GM18951 (cell line): ENCODE measurements around the gene ZNF792.
A peak's percentile ranks its signal among the peaks of the same experiment; 100 is the strongest.
"Not testable (repeated sequence)": the region's sequence is repeated elsewhere in the genome, so short reads cannot be mapped to it uniquely, and the experiment has no call there.

Experiments
- POLR2A ChIP-seq: IDR thresholded peaks from 4 replicates; pipeline ENCODE4 v1.6.1; 2011; ENCODE audit warnings: mild to moderate bottlenecking; ENCODE audit not compliant: insufficient read length, insufficient read depth; ENCODE audit errors: extremely low read depth
- in situ Hi-C: fragments of 300-500 bp; cut with MboI; formaldehyde crosslinking; loops from one replicate; pipeline ENCODE4 v1.12.0; 2022; ENCODE audit warnings: low sequenced_read_pairs, mixed read lengths, inconsistent platforms; ENCODE audit not compliant: unreplicated experiment

The ZNF792 gene

DNA sequence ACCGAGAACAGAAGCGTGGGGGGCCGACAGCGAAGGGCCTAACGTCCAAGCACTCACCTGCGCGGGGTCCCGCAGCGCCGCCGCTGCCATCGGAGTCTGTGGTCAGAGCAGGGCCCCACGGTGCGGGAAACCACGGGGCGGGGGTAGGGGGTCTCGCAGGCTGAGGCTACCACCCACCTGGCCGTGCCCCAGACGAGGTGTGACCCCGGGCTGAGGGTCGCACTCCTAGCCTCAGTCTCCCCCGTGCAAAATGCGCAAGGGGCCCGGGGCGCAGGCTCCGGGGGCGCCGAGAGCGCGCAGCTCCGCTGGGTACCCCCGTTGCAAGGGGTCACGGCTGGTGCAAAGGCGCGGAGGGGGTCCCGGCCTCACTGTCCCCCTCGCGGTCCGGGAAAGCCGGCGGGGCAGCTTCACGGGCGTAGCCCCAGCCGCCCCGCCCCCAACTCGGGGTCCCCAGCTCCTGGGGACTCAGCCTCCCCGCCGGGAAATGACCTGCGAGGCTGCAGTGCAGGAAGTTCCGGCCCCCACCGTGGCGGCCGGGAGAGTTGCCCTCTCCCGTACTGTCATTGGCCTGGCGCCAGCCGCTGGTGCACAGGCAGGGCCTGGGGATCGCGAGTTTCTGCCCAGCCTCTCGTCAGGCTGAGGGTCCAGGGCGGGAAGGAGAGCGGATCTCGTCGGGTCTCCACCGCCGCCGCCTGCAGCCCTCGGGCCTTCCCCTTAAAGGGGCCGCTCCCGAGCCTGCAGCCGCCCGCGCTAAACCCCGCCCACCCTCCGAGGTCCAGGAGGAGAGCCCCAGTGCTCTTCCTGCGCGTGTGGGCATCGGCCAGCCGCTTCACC lies at the start of gene ZNF792:
Gene ZNF792, minus strand, starts transcription at position 657 of the 834 bp plus-strand sequence. Its CDS starts 567 bp downstream, at position 90.
- in situ Hi-C loops, result no loop called here
- TF ChIP-seq POLR2A, result no peak

DNA sequence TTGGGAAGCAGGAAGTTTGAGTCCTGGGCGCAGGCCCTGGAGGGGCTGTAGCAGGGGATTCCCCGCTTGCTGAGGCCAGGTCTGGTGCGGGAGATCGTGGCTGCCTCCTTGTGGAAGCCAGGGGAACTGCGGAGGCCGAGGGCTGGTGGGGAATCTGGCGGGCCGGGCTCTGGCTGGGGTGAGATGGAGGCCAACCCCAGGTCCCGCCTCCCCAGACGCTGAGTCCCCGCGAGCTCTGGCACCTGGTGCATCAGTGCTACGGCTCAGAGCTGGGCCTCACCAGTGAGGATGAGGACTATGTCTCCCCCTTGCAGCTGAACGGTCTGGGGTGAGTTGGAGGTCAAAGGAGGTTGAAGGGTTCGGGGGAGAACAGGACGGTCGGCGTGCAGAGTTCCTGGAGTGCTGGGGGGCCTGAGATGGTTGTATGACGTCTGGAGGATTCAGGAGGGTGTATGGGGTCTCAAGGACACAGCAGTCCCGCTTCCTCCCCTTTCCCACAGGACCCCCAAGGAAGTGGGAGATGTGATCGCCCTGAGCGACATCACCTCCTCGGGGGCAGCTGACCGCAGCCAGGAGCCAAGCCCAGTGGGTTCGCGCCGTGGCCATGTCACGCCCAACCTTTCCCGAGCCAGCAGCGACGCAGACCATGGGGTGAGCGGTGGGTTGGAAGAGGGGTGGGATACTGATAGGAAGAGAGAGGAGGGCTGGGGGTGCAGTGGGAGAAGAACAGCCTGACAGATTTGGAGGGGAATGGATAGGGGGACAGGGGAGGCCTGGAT lies 49.2 kb upstream of the ZNF792 start:
- TF ChIP-seq POLR2A, result peak; percentile 34
- in situ Hi-C loops, result no loop called here

DNA sequence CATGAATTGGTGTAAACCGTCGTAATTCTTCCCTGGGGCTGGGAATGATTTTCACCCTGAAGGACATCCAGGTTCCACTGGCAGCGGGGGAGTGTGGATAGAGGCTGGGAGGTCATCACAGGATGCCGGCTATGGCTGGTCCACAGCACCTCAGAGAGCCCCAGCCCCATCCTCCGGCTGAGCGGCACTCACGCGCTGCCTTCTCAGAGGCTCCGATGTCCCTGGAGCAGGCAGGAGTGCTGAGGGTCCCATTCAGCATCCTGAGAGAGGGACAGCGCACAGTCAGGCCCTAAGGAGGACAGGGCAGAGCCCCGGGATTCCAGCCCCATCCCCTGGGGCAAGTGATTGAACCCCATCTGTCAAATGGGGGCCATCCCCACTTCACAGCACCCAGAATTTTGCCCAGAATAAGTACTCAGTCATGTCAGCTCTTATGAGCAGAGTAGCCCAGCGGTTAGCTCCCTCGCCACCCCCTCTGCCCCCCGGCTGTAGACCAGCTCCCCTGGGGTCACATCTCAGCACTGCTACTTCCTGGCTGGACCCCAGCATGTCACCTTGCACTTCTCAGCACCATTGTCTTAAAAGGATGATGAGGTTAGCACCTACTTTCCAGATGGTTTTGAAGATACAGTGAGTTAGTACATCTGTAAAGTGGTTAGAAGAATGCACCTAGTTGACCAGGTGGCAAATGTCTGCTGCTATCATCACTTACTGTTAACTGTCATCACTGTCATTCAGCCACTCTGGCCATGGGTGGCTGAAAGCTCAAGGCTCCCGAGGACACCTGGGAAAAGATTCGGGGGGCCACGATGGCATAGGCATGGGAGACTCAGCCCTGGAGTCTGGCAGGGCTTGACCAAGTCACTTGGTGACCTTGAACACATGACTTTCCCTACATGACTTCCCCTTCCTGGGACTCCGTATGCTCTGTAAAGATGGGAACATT lies 48.0 kb upstream of the ZNF792 start:
- in situ Hi-C loops, result no loop called here
- TF ChIP-seq POLR2A, result no peak

DNA sequence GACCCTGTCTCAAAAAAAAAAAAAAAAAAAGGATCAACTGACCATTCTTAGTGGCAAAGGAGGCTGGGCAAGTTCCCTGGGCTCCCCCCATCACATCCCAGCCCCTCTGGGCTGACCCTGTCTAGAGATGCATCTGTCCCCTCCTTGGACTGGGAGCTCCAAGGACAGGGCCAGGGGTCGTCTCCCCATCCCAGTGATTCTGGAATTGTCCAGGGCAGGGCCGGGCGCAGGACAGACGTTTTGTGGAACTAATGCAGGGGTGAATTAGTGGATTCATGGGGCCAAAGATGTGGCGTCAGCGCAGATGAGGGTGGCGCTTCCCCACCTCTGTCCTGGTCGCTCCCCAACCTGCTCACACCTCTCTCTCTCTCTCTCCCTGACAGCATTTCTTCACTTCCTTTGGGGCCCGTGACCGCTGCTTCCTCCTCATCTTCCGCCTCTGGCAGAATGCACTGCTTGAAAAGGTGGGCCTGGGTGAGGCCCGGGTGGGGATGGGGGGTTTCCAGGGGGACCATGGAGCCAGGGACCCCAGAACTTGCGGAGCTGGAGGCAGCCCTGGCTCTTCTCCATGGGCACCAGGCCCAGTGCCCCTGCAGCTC lies 47.2 kb upstream of the ZNF792 start:
- TF ChIP-seq POLR2A, result no peak
- in situ Hi-C loops, result no loop called here

DNA sequence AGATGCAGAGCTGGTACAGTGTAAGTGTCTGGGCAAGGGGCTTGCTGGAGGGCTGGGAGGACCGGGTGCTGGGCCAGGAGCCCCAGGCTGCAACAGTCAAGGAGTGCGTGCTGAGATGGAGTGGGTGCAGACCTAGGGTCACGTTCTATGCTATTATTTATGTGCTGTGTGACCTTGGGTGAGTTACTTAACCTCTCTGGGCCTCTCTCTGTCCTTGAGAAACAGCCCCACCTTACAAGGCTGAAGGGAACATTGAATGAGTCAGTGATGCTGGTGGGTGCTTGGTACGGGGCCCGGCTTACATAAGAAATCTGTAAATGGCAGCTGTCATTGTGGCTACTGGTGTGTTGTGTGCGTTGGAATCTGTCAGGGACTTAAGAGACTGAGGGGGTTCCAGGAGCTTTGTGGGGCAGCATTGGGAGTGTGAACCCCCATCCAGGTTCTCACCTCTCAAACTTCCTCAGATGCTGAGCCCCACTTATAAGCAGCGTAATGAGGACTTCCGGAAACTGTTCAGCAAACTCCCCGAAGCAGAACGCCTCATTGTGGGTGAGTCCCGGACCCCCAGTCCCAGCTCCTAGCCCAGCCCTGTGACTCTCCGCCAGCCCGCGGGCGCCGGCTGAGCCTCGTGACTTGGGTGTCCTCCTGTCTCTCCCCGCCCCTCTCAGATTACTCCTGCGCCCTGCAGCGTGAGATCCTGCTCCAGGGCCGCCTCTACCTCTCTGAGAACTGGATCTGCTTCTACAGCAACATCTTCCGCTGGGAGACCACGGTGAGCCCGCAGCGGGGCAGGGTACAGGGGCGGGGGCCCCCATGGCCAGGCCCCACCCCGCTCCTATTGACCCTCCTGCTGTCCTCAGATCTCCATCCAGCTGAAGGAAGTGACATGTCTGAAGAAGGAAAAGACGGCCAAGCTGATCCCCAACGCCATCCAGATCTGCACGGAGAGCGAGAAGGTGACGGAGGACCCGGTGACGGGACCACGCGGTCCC lies 45.7 kb upstream of the ZNF792 start:
- no peak for TF ChIP-seq POLR2A
- in situ Hi-C loops, result no loop called here

DNA sequence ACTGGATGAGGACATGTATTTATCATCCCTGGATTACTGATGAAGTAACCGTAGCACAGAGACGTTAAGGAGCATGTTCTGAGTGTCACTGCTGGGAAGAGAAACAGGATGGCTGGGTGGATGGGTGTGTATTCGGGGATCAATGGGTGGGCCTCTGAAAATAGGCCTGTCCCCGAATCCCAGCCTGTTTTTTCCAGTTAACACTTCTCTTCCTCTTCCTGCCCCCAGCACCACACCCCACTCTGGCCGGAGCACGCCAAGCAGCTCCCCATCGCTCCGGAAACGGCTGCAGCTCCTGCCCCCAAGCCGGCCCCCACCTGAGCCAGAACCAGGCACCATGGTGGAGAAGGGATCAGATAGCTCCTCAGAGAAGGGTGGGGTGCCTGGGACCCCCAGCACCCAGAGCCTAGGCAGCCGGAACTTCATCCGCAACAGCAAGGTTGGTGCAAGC lies 44.9 kb upstream of the ZNF792 start:
- in situ Hi-C loops, result no loop called here
- no peak for TF ChIP-seq POLR2A

DNA sequence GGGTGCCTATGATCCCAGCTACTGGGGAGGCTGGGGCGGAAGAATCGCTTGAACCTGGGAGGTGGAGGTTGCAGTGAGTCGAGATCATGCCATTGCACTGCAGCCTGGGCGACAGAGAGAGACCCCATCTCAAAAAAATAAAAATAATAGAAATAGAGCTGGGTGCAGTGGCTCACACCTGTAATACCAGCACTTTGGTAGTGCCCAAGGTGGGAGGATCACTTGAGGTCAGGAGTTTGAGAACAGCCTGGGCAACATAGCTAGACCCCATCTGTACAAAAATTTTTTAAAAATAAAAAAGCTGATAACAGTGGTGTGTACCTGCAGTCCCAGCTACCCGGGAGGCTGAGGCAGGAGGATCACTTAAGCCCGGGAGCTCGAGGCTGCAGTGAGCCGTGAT lies 43.4 kb upstream of the ZNF792 start:
- in situ Hi-C loops, result not testable (repeated sequence)

DNA sequence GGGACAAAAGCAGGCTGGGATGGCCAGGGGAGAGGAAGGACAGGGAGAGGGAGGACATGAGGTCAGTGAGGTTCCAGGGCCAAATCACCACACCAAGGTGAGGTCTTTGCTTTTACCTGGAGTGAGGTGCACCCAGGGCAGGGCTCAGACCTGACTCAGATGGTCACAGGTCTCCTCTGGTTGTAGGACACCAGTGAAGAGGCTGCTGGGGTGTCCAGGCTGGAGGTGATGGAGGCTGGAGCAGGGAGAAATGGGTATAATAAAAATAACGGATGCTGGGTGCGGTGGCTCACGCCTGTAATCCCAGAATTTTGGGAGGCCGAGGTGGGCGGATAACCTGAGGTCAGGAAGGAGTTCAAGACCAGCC lies 43.0 kb upstream of the ZNF792 start:
- in situ Hi-C loops, result no loop called here
- no peak for TF ChIP-seq POLR2A

DNA sequence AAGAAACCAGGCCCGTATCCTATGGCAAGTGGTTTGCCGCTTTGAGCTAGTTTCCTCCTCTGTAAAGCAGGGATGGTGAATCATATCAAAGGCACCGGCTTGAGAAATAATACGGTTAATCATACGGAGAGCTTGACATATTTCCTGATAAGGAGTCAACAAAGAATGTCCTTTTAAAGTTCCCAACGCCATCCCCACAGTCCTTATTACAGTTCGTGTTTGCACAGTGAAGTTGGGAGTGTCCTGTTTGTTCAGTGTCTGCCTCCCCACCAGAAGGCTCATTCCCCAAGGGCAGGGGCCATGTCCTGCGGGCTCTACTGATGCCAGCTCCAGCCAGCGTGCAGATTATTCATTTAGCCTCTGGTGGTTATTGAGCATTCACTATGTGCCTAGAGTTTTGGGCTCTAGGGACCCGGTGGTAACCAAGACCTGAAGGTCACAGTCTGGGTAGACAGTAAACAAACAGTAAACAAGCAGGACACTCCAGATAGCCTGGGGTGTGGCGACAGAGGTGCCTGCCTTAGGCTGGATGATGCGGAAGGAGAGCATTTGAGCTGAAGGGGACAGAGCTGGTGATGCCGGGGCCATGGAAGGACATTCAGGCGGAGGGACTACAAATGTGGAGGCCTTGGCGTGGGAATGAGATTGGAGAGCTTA lies 42.4 kb upstream of the ZNF792 start:
- in situ Hi-C loops, result no loop called here
- TF ChIP-seq POLR2A, result no peak

DNA sequence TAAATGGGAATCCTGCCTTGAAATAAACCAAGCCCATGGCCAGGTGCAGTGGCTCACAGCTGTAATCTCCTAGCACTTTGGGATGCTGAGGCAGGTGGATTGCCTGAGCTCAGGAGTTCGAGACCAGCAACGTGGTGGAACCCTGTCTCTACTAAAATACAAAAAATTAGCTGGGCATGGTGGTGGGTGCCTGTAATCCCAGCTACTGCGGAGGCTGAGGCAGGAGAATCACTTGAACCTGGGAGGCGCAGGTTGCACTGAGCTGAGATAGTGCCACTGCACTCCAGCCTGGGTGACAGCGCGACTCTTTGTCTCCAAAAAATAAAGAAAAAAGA lies 41.9 kb upstream of the ZNF792 start:
- in situ Hi-C loops, result not testable (repeated sequence)

DNA sequence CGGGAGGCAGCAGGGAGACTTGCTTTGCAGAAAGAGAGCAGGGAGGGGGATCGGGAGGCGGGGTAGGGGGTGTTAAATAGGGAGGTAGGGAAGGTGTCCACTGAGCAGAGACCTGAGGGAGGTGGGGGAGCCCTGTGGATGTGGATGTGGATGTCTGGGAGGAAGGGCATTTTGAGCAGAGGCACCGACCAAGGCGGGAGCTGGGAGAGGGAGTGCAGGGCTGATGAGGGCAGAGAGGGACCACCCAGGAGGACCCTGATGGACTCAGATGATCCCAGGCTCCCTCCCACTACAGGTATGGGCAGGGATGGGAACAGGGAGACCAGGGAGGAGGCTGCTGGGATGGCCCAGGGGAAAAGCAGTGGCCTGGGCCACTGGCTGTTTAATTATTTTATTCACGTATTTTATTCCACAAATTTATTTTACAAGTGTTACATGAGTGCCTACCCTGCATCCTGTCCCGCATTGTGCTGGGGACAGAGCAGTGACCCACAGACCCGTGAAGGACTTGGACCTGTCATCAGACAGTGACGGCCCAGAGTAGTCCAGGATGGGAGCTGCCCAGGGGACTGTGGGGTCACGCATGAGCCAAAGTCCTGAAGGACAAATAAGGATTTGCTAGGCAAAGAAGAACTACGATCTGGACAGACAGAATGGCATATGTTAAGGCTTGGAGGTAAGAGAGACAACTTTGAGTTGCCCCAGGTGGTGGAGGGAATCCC lies 41.4 kb upstream of the ZNF792 start:
- TF ChIP-seq POLR2A, result no peak
- in situ Hi-C loops, result no loop called here
